HG03280 (cell line): ENCODE measurements around the gene EEF1B2.

Experiments
- ATAC-seq: cut with Tn5 transposase; IDR thresholded peaks from one replicate; pipeline ENCODE4 v1.9.1; 2021; ENCODE audit warnings: mild to moderate bottlenecking, moderate library complexity; ENCODE audit not compliant: unreplicated experiment

EEF1B2 gene

GRCh38 chr2:206211657-206212255 lies 52.1 kb downstream of the EEF1B2 start:
- ATAC-seq, result no peak
